Body of pancreas (tissue), 4 donors: Measurements from ENCODE around the gene RBL2. TPM values are rescaled to one million over a fixed set of nuclear protein-coding genes. Genes with fewer than 3 reads are reported as not detected.
"Not testable (repeated sequence)": the region's sequence is repeated elsewhere in the genome, so short reads cannot be mapped to it uniquely, and the experiment has no call there.

Source experiments
- ATAC-seq: fragments of 150-250 bp; one replicate; pipeline ENCODE4 v1.9.1; 2016
- DNase-seq, 4 donors: peaks; one replicate each; pipeline ENCODE4 v3.0.0-alpha.2; 2019
- H3K27ac ChIP-seq, 4 donors: fragments of 200-600 bp; sonication (generic); 1 replicate in 3 of 4; 2 replicates in 1 of 4; pipeline versions ENCODE4 v1.5.1 to v1.6.1; 2016 to 2019; ENCODE audit warnings: mild to moderate bottlenecking in 1 of 4, mixed read lengths in 1 of 4, moderate library complexity in 1 of 4
- H3K27me3 ChIP-seq, 2 donors: fragments of 200-600 bp; sonication (generic); one replicate each; pipeline ENCODE4 v1.6.0; 2016; ENCODE audit warnings: mild to moderate bottlenecking in 1 of 2
- H3K36me3 ChIP-seq, 2 donors: fragments of 200-600 bp; sonication (generic); replicated peaks in 1 of 2; 2 replicates each; pipeline ENCODE4 v1.5.1; 2016; ENCODE audit warnings: low read depth in 2 of 2; ENCODE audit not compliant: insufficient read depth in 1 of 2
- H3K4me1 ChIP-seq: fragments of 200-600 bp; sonication (generic); one replicate; pipeline ENCODE4 v1.6.0; 2016
- H3K4me3 ChIP-seq, 2 donors: fragments of 200-600 bp; sonication (generic); 1 replicate in 1 of 2; 2 replicates in 1 of 2; pipeline ENCODE4 v1.5.1; 2016 to 2019
- H3K9me3 ChIP-seq, 3 donors: fragments of 200-600 bp; sonication (generic); 1 replicate in 2 of 3; 2 replicates in 1 of 3; pipeline ENCODE4 v1.5.1; 2016
- POLR2A ChIP-seq, 3 donors: fragments of 450-650 bp; IDR thresholded peaks; one replicate each; pipeline ENCODE4 v1.6.1; 2016; ENCODE audit warnings: antibody characterized with exemption in 3 of 3, mild to moderate bottlenecking in 2 of 3
- WGBS, 2 donors: methylation state at CpG; one replicate each; pipeline ENCODE4 v1.1.5; 2017; 5-methylcytosine and 5-hydroxymethylcytosine counted together
- intact Hi-C: fragments of 100-400 bp; cut with DNase I; formaldehyde crosslinking; loops from one replicate; pipeline ENCODE4 v1.15.1; 2023
- small RNA-seq: library from RNA; depleted of rRNA; stranded (forward); fragments of <200 nt; gene quantifications from one replicate; pipeline ENCODE3, GENCODE V24; 2016
- total RNA-seq, 2 donors: library from RNA; depleted of rRNA; stranded (reverse); fragments of >200 nt; gene quantifications; one replicate each; pipeline ENCODE4 v1.1.0, GENCODE V29; 2016
- TF ChIP-seq, protein P1 (sequence below), 7 experiments: fragments of 450-650 bp in 4 of 7; fragments of 200-600 bp in 3 of 7; sonication (generic) in 3 of 7; IDR thresholded peaks; one replicate each; pipeline ENCODE4 v1.5.1; 2016 to 2019; ENCODE audit warnings: antibody characterized with exemption in 7 of 7

The RBL2 gene
- total RNA-seq, 2 donors from 2014 or later: 82.7 to 114 TPM

DNA sequence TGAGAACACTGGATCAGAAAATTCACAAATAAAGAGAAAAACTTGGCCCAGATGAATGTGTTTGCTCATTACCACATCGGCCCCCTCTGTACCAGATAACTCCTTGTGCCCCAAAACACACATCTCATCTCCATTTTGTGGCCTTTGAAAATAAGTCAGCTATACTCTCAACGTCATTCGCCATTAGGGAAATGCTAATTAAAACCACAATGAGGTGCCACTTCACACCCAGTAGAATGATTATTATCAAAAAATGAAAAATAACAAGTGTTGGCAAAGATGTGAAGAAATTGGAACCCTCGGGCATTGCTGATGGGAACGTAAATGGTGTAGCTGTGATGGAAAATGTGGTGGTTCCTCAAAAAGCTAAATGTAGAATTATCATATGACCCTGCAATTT lies 103.4 kb downstream of the RBL2 start:
- H3K9me3 ChIP-seq: no peaks in the 10 kb centered on the region
- intact Hi-C loops: no loop called here
- WGBS, 2 donors: 79 to 82% methylated on average over 5 of the region's 5 CpGs

DNA sequence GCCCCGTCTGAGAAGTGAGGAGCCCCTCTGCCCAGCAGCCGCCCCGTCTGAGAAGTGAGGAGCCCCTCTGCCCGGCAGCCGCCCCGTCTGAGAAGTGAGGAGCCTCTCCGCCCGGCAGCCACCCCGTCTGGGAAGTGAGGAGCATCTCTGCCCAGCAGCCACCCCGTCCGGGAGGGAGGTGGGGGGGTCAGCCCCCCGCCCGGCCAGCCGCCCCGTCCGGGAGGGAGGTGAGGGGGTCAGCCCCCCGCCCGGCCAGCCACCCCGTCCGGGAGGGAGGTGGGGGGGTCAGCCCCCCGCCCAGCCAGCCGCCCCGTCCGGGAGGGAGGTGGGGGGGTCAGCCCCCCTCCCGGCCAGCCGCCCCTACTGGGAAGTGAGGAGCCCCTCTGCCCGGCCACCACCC lies 105.1 kb downstream of the RBL2 start:
- H3K4me1 ChIP-seq, H3K9me3 ChIP-seq, H3K27me3 ChIP-seq, intact Hi-C loops, DNase-seq, H3K27ac ChIP-seq, ATAC-seq, H3K36me3 ChIP-seq, H3K4me3 ChIP-seq: not testable (repeated sequence)
- WGBS, 2 donors: 80 to 88% methylated on average over 2 to 5 of the region's 27 CpGs

More for the DNA sequence above, 103.4 kb downstream of the RBL2 start:
- DNase-seq (no peak), ATAC-seq (no peak)
- Histone ChIP-seq H3K4me1 (no peaks in the 10 kb centered on the region), H3K4me3 (no peak overlapping the region), H3K27ac (no peak overlapping the region), H3K27me3 (no peaks in the 10 kb centered on the region), H3K36me3 (no peaks in the 10 kb centered on the region)
- TF ChIP-seq POLR2A (IDR thresholded peaks at IDR 0.05): no peak
- TF ChIP-seq, protein P1, sequence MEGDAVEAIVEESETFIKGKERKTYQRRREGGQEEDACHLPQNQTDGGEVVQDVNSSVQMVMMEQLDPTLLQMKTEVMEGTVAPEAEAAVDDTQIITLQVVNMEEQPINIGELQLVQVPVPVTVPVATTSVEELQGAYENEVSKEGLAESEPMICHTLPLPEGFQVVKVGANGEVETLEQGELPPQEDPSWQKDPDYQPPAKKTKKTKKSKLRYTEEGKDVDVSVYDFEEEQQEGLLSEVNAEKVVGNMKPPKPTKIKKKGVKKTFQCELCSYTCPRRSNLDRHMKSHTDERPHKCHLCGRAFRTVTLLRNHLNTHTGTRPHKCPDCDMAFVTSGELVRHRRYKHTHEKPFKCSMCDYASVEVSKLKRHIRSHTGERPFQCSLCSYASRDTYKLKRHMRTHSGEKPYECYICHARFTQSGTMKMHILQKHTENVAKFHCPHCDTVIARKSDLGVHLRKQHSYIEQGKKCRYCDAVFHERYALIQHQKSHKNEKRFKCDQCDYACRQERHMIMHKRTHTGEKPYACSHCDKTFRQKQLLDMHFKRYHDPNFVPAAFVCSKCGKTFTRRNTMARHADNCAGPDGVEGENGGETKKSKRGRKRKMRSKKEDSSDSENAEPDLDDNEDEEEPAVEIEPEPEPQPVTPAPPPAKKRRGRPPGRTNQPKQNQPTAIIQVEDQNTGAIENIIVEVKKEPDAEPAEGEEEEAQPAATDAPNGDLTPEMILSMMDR (IDR thresholded peaks at IDR 0.05): no peak

DNA sequence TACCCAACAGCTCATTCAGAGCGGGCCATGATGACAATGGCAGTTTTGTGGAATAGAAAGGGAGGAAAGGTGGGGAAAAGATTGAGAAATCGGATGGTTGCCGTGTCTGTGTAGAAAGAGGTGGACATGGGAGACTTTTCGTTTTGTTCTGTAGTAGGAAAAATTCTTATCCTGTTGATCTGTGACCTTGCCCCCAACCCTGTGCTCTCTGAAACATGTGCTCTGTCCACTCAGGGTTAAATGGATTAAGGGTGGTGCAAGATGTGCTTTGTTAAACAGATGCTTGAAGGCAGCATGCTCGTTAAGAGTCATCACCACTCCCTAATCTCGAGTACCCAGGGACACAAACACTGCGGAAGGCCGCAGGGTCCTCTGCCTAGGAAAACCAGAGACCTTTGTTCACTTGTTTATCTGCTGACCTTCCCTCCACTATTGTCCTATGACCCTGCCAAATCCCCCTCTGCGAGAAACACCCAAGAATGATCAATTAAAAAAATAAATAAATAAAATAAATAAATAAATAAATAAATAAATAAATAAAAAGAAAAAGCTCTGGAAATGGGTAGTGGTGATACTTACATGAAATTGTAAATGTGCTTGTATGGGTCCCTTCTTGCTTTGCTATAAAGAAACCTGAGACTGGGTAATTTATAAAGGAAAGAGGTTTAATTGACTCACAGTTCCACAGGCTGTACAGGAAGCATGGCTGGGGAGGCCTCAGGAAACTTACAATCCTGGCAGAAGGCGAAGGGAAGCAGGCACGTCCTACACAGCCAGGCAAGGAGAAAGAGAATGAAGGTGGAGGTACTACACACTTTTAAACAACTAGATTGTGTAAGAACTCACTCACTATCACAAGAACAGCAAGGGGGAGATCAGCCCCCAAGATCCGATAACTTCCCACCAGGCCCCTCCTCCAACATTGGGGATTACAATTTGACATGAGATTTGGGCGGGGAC lies 105.8 kb downstream of the RBL2 start:
- ATAC-seq, H3K9me3 ChIP-seq, H3K4me3 ChIP-seq, DNase-seq, H3K27ac ChIP-seq, H3K27me3 ChIP-seq, H3K4me1 ChIP-seq, H3K36me3 ChIP-seq, intact Hi-C loops: not testable (repeated sequence)
- 72 to 77% methylated on average over 13 of the region's 13 CpGs for WGBS, 2 donors

Small RNA genes within 50 kb of the gene (small RNA-seq; reads per million reads assigned to genes)
- gene RNU6-1153P: not detected

Other genes with a start within 250 kb of the RBL2 start
- gene AKTIP, start 68.7 kb downstream of the RBL2 start, total RNA-seq: 10 to 100 TPM; 32.2 to 40.5 TPM